Urinary bladder (tissue), 4 donors: ENCODE data around the gene PARD3. TPM values are rescaled to one million over a fixed set of nuclear protein-coding genes. Genes with fewer than 3 reads are reported as not detected.

Source experiments
- DNase-seq: peaks from one replicate; pipeline ENCODE4 v3.0.0-alpha.2; 2015; ENCODE audit errors: extremely low spot score
- H3K27ac ChIP-seq: one replicate; pipeline ENCODE4 v1.5.1; 2013; ENCODE audit warnings: low read depth, mild to moderate bottlenecking, moderate library complexity
- H3K36me3 ChIP-seq: one replicate; pipeline ENCODE4 v1.6.1; 2013; ENCODE audit warnings: mild to moderate bottlenecking, moderate library complexity; ENCODE audit not compliant: insufficient read depth
- H3K4me1 ChIP-seq: one replicate; pipeline ENCODE4 v1.6.1; 2013; ENCODE audit warnings: mild to moderate bottlenecking, moderate library complexity; ENCODE audit not compliant: insufficient read depth
- H3K4me3 ChIP-seq: one replicate; pipeline ENCODE4 v1.5.1; 2013; ENCODE audit warnings: low read depth, low read length
- WGBS: extraction: QIAGEN DNeasy Blood & Tissue Kit; methylation state at CpG from one replicate; pipeline ENCODE4 v1.1.7; 2013; 5-methylcytosine and 5-hydroxymethylcytosine counted together
- polyA plus RNA-seq: library from polyadenylated mRNA; stranded (reverse); fragments of 200-250 nt; gene quantifications from one replicate; pipeline ENCODE4 v1.2.3, GENCODE V29; 2013
- total RNA-seq: library from RNA; depleted of rRNA; stranded (reverse); fragments of >200 nt; gene quantifications from one replicate; pipeline ENCODE4 v1.2.3, GENCODE V29; 2014
- donor health status: healthy with polysubstance abuse.
- donor health status: healthy.

Gene PARD3
- total and polyA plus RNA-seq, 2 donors = 27.5 to 89.1 TPM

DNA sequence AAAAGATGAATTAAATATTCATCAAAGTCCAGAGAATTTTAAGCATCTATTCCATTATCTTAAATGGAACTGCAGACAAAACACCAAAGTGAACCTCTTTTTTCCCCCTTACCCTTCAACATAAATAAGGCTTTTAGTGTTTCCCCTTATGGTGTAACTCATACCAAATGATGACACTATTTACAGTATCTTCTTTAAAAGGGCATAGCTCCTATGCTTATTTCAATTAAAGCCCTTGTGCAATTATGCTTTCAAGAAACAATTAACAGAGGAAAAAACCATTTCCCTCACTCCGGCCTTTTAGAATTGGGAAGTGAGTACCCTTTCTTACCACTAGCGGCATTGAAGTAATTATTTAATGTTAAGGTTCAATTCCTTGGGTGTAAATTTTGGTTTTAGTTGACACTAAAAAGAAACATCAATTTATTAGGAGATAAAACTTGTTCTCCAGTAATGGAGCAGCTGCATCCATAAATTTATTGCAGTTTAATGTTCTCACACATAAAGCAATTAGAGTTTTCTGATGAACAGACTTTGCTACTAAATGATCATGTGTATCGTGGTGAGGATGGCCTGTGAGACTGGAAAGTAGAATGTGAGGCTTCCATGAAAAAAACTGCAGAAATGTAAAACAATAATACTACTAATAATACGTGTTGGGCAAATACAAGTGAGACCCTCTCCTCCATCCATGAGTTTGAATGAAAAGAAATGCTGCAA lies 661.3 kb downstream of the PARD3 start:
- Histone ChIP-seq H3K4me1 (no peaks in the 10 kb centered on the region), H3K4me3 (no peak overlapping the region), H3K36me3 (no peaks in the 10 kb centered on the region), H3K27ac (no peak overlapping the region)
- 94% methylated on average over 4 of the region's 4 CpGs for WGBS
- no peak for DNase-seq

DNA sequence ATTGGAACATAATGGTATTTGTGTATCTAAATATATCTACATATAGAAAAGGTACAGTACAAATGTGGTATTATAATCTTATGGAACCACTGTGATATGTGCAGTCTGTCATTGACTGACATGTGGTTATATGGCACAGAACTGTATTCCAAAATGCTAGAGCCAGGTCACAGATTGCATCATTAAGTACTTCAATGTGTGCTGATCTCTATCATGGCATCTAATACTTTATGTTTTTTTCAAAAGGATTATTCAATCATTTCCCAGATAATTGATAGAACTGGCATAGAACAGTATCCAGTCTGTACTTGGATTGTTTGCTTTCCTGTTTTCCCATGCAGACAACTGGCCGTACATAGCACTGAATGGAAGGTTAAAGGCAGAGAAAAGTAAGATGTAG lies 662.7 kb downstream of the PARD3 start:
- 53% methylated on average over 1 of the region's 1 CpG for WGBS
- Histone ChIP-seq H3K4me1 (no peaks in the 10 kb centered on the region), H3K36me3 (no peaks in the 10 kb centered on the region), H3K4me3 (no peak overlapping the region), H3K27ac (no peak overlapping the region)
- DNase-seq = no peak

DNA sequence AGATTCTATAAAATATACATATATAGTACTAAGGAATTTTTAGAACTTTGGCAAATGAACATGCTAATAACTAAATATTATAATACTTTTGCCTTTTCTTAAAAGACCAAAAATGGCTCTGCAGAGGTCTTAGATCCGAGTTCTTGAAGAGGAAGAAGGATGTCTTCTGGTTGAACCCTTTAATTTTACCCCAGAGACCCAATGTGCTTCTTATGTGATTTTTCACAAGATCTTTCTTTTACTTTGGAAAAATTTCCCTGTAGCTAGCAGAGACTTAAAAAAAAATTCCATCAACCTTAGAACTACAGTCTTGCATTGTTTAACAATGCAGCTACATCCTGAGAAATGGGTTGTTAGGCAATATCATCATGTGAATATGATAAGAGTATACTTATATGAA lies 663.2 kb downstream of the PARD3 start:
- Histone ChIP-seq H3K27ac (no peak overlapping the region), H3K4me1 (no peaks in the 10 kb centered on the region), H3K4me3 (no peak overlapping the region), H3K36me3 (no peaks in the 10 kb centered on the region)
- DNase-seq = no peak
- WGBS = 88% methylated on average over 1 of the region's 1 CpG

DNA sequence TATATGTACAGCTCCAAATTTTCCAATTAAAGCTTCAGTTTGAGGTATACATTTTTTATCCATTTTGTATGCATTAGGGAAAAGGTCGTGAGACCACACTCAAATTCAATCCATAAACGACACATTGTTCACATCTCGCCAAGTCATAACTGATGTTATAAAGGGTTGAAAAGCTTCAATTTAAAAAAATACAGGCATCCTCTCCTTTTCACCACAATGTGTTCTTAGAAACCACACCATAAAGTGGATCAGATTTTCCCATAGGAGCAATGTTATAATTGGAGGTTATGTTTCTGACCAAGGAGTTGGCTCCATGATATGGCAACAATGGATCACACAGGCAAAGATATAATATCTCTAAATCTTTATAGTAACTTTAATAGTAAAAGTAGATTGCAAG lies 663.6 kb downstream of the PARD3 start:
- WGBS = 88% methylated on average over 3 of the region's 3 CpGs
- Histone ChIP-seq H3K4me3 (no peak overlapping the region), H3K27ac (no peak overlapping the region), H3K36me3 (no peaks in the 10 kb centered on the region), H3K4me1 (no peaks in the 10 kb centered on the region)
- no peak for DNase-seq

DNA sequence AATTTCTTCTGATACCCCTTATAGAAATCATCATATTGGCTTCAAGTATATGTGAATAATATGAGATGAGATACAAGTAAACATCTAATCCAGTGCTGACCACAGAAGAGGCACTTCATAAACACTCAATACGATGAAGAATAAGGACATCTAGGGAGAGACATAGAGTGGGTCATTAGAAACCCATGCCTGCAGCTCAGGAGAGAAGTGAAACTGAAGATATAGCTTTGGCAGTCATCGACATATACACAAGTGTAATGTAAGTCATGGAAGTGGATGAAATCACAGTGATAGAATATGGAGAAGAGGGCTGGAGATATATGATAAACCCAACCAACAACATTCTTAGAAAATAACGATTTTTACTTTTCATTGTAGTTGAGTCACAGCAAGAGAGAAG lies 665.0 kb downstream of the PARD3 start:
- no peak for DNase-seq
- 91% methylated on average over 3 of the region's 3 CpGs for WGBS
- Histone ChIP-seq H3K27ac (no peak overlapping the region), H3K4me3 (no peak overlapping the region), H3K36me3 (no peaks in the 10 kb centered on the region), H3K4me1 (no peaks in the 10 kb centered on the region)

DNA sequence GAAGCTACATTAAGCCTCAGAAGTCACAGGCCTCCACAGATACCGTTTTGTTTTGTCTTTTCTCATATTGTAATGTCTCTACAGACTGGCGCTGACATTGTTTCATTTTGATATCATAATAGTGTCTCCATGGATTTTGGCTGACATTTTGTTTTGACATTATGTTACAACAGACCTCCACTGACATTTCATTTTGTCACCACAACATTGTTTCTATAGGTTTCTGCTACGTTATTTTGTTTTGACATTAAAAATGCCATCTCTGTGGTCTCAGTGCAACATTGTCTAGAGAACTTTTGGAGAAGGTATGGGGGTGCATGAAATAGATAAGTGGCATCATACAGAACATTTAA lies 666.8 kb downstream of the PARD3 start:
- DNase-seq = no peak
- no peaks in the 10 kb centered on the region for H3K36me3 ChIP-seq
- H3K4me3 ChIP-seq = no peak overlapping the region
- WGBS = 94% methylated on average over 3 of the region's 3 CpGs
- no peak overlapping the region for H3K27ac ChIP-seq
- no peaks in the 10 kb centered on the region for H3K4me1 ChIP-seq

DNA sequence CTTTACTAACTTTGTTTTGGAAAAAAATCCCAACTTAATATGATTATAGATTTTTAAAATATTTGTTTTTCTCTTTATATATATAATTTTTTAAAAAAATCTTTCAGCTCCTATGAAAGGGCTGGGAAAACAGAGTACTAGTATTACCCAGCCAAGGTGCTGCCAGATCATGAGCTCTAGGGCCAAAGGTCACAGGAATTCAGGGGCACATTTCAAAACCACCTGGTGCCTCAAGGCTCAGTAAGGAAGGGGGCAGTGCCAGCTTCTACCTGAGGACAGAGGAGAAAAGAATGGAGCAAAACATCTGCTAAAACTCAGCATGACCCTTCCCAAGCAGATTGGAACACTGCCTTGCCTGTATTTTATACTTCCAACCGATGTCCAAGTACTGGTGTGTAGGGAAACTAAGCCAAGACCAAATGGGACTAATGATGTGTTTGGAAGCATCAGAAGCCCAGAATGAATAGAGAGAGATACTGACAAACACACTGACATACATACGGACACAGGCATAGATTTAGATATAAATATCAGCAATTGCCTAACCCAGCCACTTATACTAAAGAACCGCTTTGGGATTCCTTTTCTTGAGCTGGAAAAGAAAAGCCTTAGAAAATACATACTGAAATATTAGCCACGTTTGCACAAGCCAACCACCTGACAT lies 667.3 kb downstream of the PARD3 start:
- no peaks in the 10 kb centered on the region for H3K4me1 ChIP-seq
- no peaks in the 10 kb centered on the region for H3K36me3 ChIP-seq
- 71% methylated on average over 4 of the region's 4 CpGs for WGBS
- no peak overlapping the region for H3K4me3 ChIP-seq
- no peak for DNase-seq
- no peak overlapping the region for H3K27ac ChIP-seq

DNA sequence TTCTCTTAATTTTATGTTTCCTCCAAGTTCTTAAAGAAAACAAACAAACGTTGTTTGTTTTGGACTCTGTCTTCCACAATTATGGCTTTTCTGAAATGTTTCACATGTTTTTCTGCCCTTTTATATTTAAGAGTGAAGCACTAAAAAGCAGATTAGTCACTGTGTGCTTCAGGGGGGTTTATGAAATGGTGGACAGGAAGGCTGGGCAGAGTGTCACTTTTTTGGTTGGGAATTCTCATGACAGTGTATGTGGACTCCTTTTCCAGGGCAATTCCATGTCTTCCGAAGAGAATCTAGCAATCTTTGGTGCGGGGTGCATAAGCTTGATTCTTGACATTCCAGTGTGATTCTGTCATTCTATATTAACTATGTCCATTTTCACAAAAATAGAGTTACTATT lies 669.4 kb downstream of the PARD3 start:
- Histone ChIP-seq H3K4me1 (no peaks in the 10 kb centered on the region), H3K4me3 (no peak overlapping the region), H3K27ac (no peak overlapping the region), H3K36me3 (no peaks in the 10 kb centered on the region)
- no peak for DNase-seq
- 83% methylated on average over 3 of the region's 3 CpGs for WGBS

DNA sequence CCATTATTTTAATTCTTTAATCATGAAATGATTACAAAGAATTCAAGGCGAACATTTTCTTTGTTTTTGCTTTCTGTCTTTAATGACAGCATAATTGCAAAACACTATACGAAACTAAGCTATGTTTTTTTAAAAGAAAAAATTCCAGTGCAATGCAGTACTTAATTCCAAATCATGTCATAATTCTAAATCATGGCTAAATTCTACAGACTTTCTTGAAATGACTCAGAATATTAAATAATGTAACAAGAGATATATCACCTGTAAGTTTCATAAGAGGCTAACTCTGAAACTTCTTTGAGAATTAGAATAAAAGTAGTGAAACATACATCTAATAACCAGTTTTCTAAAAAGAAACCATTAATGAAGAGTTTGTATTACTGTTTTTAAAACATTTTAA lies 671.6 kb downstream of the PARD3 start:
- H3K4me1 ChIP-seq = no peaks in the 10 kb centered on the region
- H3K27ac ChIP-seq = no peak overlapping the region
- WGBS = 95% methylated on average over 2 of the region's 2 CpGs
- H3K36me3 ChIP-seq = no peaks in the 10 kb centered on the region
- no peak overlapping the region for H3K4me3 ChIP-seq
- no peak for DNase-seq

DNA sequence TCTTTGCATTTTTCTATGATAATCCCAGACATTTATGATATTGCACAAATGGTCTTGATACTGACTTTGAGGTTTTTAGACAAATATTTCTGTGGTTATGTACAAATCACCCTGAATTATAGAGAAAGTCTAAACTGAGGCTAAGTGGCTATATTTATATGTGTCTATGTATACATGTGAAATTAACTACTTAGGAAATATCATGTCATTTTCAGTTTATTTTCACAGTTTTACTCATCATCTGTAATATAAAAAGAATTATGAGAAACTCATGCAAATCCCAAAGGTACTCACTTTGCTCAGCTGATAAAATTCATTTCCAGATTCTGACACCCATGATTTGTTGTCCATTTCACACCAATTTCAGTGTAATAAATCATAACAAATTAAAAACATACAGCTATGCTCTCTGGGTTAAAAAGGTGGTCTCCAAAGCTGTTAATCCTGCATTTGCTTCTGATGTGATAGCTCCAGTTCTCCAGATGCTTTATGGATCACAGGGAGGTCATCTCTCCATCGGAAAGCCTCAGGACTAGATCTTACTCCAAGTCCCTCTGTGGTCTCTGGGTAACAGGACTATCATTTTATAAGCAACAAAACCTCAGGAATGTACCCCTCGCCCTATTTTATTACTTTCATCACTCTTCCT lies 673.9 kb downstream of the PARD3 start:
- DNase-seq = no peak
- no peak overlapping the region for H3K27ac ChIP-seq
- 72% methylated on average over 2 of the region's 2 CpGs for WGBS
- no peaks in the 10 kb centered on the region for H3K36me3 ChIP-seq
- H3K4me1 ChIP-seq = no peaks in the 10 kb centered on the region
- no peak overlapping the region for H3K4me3 ChIP-seq

DNA sequence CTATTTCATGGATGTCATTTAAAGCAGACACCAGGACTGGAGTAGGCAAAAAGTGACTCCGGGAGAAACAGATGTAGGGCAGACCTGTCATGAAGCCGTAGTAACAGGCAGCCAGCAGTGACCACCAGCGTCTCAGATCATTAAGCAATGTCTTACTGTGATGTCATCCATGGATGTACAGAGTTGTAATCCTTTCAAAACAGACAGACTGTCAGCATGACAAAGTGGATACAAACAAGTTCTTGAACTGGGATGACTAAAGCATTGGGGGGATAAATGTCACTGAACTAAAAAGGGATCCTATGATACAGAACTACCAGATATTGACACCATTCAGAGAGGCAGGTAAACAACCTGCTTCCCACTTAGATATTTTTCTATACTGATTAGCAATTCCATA lies 675.5 kb downstream of the PARD3 start:
- WGBS = 82% methylated on average over 3 of the region's 3 CpGs
- Histone ChIP-seq H3K4me3 (no peak overlapping the region), H3K4me1 (no peaks in the 10 kb centered on the region), H3K27ac (no peak overlapping the region), H3K36me3 (no peaks in the 10 kb centered on the region)
- DNase-seq = no peak

DNA sequence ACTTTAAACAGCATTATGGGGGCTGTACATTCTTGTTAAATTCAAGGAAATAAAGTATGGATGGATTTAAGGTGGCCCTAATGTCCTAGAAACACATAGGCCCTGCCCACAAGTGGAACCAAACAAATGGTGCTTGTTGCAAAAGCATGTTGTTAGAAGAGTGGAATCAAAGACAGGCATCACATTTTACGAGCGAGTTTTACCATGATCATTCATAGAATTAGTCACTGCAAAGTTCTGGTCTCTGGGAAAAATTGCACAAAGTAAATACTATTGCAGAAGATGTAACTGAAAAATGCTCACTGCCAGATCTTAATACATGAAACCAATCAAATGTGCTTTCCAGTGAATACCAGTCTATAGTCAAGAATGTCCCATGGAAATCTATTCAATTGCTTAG lies 677.1 kb downstream of the PARD3 start:
- no peak for DNase-seq
- Histone ChIP-seq H3K4me3 (no peak overlapping the region), H3K36me3 (no peaks in the 10 kb centered on the region), H3K4me1 (no peaks in the 10 kb centered on the region), H3K27ac (no peak overlapping the region)
- WGBS = 87% methylated on average over 2 of the region's 2 CpGs

DNA sequence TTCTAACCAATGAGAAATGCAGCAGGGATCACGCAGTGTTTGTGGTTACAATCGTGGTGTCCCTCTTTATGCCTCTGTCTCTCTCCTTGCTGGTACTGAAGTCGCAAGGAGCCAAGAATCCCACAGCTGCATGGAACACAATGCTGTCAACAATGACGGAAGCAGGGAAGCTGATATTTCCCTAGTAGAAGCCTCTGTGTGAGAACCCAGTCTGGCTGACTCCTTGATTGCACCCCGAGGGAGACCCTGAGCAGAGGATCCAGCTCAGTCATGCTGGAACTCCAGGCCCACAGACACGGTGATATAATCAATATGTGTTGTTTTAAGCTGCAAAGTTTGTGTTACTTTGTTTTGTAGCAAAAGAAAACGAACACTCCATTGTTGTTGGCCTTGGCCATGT lies 677.9 kb downstream of the PARD3 start:
- WGBS = 92% methylated on average over 7 of the region's 7 CpGs
- H3K4me1 ChIP-seq = no peaks in the 10 kb centered on the region
- H3K36me3 ChIP-seq = no peaks in the 10 kb centered on the region
- H3K27ac ChIP-seq = no peak overlapping the region
- H3K4me3 ChIP-seq = no peak overlapping the region
- no peak for DNase-seq

DNA sequence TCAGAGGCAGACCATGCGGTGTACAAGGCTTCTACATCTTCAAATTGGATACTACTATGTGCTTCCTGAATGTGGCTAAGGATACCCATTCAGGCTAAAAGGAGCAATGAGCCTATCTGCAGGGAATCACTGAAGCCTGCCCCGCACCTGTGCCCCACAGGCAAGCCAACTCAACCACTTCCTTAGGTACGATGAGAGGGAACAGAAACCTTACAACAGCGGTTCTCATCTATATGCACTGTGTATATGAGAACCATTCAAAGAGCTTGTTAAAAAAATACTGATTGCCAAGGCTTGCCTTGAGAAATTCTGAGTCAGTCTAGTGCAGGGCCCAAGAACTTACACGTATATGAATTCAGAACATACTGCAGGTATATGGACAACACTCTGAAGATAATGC lies 679.6 kb downstream of the PARD3 start:
- DNase-seq = no peak
- Histone ChIP-seq H3K4me3 (no peak overlapping the region), H3K27ac (no peak overlapping the region), H3K36me3 (no peaks in the 10 kb centered on the region), H3K4me1 (no peaks in the 10 kb centered on the region)
- 94% methylated on average over 5 of the region's 5 CpGs for WGBS
